ENCODE measurements around the gene P2RY12. TPM values are rescaled to one million over a fixed set of nuclear protein-coding genes. Genes with fewer than 3 reads are reported as not detected.

P2RY12 gene
- polyA plus RNA-seq, 1 donor from 2014 or later, result not detected

DNA sequence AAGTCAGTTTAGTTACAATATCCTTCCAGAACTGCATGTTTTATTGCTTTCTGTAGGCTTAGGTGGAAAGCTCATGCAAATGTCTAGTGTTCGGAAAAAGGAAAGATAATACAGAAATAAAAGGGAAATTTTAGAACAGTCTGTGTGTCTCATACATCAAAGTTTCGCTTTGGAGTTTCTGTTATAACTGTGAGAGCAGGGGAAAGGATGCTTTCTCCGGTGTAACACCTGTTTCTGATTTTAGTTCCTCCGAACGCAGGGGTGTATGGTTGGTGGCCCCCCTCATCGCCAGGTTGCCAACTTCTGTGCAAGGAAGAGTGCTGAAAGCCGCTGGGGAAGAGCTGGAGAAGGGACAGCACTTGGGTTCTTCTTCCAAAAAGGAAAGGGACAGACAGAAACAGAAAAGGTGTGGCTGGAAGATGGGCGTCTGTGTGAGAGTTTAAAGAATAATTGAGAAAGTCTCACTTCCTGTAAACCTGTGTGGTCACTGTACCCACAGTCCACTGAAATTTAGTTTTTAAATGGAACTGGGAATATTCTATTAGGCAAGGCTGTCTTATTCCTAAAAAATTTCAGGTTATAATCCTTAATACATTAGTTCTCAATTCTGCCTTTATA lies 6.7 kb downstream of the P2RY12 start:
- Histone ChIP-seq H3K79me2 (replicated peaks; ENCODE audit: insufficient read depth, low read length) (no peaks in the 10 kb centered on the region), H3K9me2 (ENCODE audit: insufficient read depth, low read length) (no peaks in the 10 kb centered on the region), H4K20me1 (ENCODE audit: insufficient read depth) (no peaks in the 10 kb centered on the region), H3K9me3 (ENCODE audit: low read length) (no peaks in the 10 kb centered on the region), H3K4me3 (ENCODE audit: low read length) (no peak overlapping the region), H3K36me3 (ENCODE audit: insufficient read depth, low read length) (peaks cover 4% of the 10 kb centered on the region), H2AFZ (ENCODE audit: low read depth, low read length) (no peak overlapping the region), H3K27me3 (ENCODE audit: insufficient read depth, low read depth, low read length) (no peaks in the 10 kb centered on the region), H3K9ac (ENCODE audit: low read length) (no peak overlapping the region), H3K4me2 (ENCODE audit: low read length) (no peak overlapping the region), H3K27ac (ENCODE audit: low read length) (no peak overlapping the region), H3F3A (ENCODE audit: insufficient read depth, low read length, poor library complexity, severe bottlenecking) (no peaks in the 10 kb centered on the region)
- TF ChIP-seq RAD21 (conservative IDR thresholded peaks at IDR 0.05) (no peak), TAF1 (IDR thresholded peaks at IDR 0.05; ENCODE audit: low read depth) (no peak), SMC3 (conservative IDR thresholded peaks at IDR 0.05; ENCODE audit: poor library complexity) (no peak), MXI1 (conservative IDR thresholded peaks at IDR 0.05; ENCODE audit: poor library complexity, severe bottlenecking) (no peak)

DNA sequence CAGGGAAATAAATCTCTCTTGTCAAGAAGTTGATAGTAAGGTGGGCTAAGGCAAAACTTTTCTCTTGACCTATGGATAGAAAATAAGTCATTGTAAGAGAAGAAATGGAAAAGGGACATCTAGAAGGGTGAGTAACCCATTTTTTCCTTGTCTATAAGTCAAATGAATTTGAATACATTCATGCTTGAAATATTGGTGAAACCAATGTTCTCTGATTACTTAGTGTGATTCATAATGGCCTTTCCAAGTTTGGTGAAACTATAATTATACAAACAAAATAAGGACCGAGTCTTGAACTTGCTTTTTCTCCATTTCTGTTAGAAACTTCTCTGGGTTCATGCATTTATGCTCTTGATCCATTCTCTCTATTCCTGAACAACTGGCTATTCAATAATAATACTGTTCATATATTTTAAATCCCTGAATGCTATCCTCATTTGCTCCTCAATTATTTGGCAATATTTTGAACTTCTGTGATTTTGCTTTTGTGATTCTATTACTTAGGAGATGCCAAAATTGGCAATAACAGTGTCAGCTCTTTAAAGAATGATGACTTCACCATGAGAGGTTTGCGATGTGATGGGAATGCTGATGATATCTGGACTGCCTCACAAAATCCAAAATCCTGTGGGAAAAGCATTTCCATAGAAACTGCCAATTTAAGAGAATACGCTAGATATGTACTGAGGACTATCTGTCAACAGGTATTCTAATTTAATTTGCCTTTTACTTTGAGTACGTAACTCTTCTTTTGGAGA lies 12.3 kb downstream of the P2RY12 start:
- H3K9ac ChIP-seq (ENCODE audit: low read length), result no peak overlapping the region
- no peaks in the 10 kb centered on the region for H3K79me2 ChIP-seq (replicated peaks; ENCODE audit: insufficient read depth, low read length)
- TF ChIP-seq EZH2 (IDR thresholded peaks at IDR 0.05; ENCODE audit: borderline replicate concordance, insufficient read depth, low read length, poor library complexity, severe bottlenecking) (no peak), TAF1 (IDR thresholded peaks at IDR 0.05; ENCODE audit: low read depth) (no peak), RAD21 (conservative IDR thresholded peaks at IDR 0.05) (no peak), SMC3 (conservative IDR thresholded peaks at IDR 0.05; ENCODE audit: poor library complexity) (no peak), POLR2AphosphoS5 (IDR thresholded peaks at IDR 0.05) (no peak), EP300 (conservative IDR thresholded peaks at IDR 0.05; ENCODE audit: poor library complexity, severe bottlenecking) (no peak), MXI1 (conservative IDR thresholded peaks at IDR 0.05; ENCODE audit: poor library complexity, severe bottlenecking) (no peak)
- TF ChIP-seq, protein P1, sequence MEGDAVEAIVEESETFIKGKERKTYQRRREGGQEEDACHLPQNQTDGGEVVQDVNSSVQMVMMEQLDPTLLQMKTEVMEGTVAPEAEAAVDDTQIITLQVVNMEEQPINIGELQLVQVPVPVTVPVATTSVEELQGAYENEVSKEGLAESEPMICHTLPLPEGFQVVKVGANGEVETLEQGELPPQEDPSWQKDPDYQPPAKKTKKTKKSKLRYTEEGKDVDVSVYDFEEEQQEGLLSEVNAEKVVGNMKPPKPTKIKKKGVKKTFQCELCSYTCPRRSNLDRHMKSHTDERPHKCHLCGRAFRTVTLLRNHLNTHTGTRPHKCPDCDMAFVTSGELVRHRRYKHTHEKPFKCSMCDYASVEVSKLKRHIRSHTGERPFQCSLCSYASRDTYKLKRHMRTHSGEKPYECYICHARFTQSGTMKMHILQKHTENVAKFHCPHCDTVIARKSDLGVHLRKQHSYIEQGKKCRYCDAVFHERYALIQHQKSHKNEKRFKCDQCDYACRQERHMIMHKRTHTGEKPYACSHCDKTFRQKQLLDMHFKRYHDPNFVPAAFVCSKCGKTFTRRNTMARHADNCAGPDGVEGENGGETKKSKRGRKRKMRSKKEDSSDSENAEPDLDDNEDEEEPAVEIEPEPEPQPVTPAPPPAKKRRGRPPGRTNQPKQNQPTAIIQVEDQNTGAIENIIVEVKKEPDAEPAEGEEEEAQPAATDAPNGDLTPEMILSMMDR (IDR thresholded peaks at IDR 0.05; ENCODE audit: poor library complexity, severe bottlenecking), result no peak
- TF ChIP-seq, protein P2, sequence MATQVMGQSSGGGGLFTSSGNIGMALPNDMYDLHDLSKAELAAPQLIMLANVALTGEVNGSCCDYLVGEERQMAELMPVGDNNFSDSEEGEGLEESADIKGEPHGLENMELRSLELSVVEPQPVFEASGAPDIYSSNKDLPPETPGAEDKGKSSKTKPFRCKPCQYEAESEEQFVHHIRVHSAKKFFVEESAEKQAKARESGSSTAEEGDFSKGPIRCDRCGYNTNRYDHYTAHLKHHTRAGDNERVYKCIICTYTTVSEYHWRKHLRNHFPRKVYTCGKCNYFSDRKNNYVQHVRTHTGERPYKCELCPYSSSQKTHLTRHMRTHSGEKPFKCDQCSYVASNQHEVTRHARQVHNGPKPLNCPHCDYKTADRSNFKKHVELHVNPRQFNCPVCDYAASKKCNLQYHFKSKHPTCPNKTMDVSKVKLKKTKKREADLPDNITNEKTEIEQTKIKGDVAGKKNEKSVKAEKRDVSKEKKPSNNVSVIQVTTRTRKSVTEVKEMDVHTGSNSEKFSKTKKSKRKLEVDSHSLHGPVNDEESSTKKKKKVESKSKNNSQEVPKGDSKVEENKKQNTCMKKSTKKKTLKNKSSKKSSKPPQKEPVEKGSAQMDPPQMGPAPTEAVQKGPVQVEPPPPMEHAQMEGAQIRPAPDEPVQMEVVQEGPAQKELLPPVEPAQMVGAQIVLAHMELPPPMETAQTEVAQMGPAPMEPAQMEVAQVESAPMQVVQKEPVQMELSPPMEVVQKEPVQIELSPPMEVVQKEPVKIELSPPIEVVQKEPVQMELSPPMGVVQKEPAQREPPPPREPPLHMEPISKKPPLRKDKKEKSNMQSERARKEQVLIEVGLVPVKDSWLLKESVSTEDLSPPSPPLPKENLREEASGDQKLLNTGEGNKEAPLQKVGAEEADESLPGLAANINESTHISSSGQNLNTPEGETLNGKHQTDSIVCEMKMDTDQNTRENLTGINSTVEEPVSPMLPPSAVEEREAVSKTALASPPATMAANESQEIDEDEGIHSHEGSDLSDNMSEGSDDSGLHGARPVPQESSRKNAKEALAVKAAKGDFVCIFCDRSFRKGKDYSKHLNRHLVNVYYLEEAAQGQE (IDR thresholded peaks at IDR 0.05; ENCODE audit: borderline replicate concordance), result no peak
- H2AFZ ChIP-seq (ENCODE audit: low read depth, low read length), result no peak overlapping the region
- H3K9me3 ChIP-seq (ENCODE audit: low read length), result no peaks in the 10 kb centered on the region
- H3K36me3 ChIP-seq (ENCODE audit: insufficient read depth, low read length), result no peaks in the 10 kb centered on the region
- no peaks in the 10 kb centered on the region for H3K9me2 ChIP-seq (ENCODE audit: insufficient read depth, low read length)
- H3F3A ChIP-seq (ENCODE audit: insufficient read depth, low read length, poor library complexity, severe bottlenecking), result no peaks in the 10 kb centered on the region
- no peak overlapping the region for H3K4me2 ChIP-seq (ENCODE audit: low read length)
- no peaks in the 10 kb centered on the region for H3K27me3 ChIP-seq (ENCODE audit: insufficient read depth, low read depth, low read length)
- H4K20me1 ChIP-seq (ENCODE audit: insufficient read depth), result no peaks in the 10 kb centered on the region
- H3K4me3 ChIP-seq (ENCODE audit: low read length), result no peak overlapping the region
- no peak overlapping the region for H3K27ac ChIP-seq (ENCODE audit: low read length)
